Keratinocyte (primary cell): Measurements from ENCODE around the gene CDC42SE1.

Source experiments
- CTCF ChIP-seq, 3 experiments: IDR thresholded peaks in 1 of 3; conservative IDR thresholded peaks in 1 of 3; optimal IDR thresholded peaks in 1 of 3; 2 replicates in 2 of 3; 3 replicates in 1 of 3; pipeline versions ENCODE3 to v1.5.1; 2011; ENCODE audit warnings: low read length in 3 of 3, mild to moderate bottlenecking in 3 of 3, moderate library complexity in 2 of 3, control low read depth in 1 of 3, inconsistent platforms in 1 of 3; ENCODE audit not compliant: insufficient read depth in 2 of 3; ENCODE audit errors: extremely low read depth in 1 of 3
- EZH2 ChIP-seq: IDR thresholded peaks from one replicate; pipeline ENCODE4 v1.6.1; 2012; ENCODE audit warnings: inconsistent platforms, mild to moderate bottlenecking, low read length, moderate library complexity

- no peak for TF ChIP-seq CTCF (optimal IDR thresholded peaks at IDR 0.05 in 1 of 3, IDR thresholded peaks at IDR 0.05 in 1 of 3, conservative IDR thresholded peaks at IDR 0.05 in 1 of 3; ENCODE audit: extremely low read depth in 1 of 3, insufficient read depth in 2 of 3, low read length in 3 of 3)
- no peak for TF ChIP-seq EZH2
Observed at GRCh38 chr1:151060007-151060656, 710 bp upstream of the CDC42SE1 start, which contains the start of gene MLLT11.
